HG02642 (cell line): Measurements from ENCODE around the gene CD37.
"Not testable (repeated sequence)": the region's sequence is repeated elsewhere in the genome, so short reads cannot be mapped to it uniquely, and the experiment has no call there.

ENCODE experiments used
- ATAC-seq: cut with Tn5 transposase; IDR thresholded peaks from one replicate; pipeline ENCODE4 v1.9.1; 2021; ENCODE audit warnings: mild to moderate bottlenecking; ENCODE audit not compliant: unreplicated experiment, poor library complexity

The CD37 gene

DNA sequence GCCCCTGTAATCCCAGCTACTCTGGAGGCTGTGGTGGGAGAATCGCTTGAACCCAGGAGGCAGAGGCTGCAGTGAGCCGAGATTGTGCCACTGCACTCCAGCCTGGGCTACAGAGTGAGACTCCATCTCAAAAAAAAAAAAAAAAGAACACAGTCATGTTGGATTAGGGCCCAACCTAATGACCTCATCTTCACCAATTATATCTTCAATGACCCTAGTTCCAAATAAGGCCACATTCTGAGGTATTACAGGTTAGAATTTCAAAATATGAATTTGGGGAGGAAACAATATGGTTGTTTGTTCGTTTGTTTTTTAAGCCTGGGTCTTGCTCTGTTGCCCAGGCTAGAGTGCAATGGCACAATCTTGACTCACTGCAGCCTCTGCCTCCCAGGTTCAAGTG lies 38.0 kb downstream of the CD37 start:
- ATAC-seq = not testable (repeated sequence)

DNA sequence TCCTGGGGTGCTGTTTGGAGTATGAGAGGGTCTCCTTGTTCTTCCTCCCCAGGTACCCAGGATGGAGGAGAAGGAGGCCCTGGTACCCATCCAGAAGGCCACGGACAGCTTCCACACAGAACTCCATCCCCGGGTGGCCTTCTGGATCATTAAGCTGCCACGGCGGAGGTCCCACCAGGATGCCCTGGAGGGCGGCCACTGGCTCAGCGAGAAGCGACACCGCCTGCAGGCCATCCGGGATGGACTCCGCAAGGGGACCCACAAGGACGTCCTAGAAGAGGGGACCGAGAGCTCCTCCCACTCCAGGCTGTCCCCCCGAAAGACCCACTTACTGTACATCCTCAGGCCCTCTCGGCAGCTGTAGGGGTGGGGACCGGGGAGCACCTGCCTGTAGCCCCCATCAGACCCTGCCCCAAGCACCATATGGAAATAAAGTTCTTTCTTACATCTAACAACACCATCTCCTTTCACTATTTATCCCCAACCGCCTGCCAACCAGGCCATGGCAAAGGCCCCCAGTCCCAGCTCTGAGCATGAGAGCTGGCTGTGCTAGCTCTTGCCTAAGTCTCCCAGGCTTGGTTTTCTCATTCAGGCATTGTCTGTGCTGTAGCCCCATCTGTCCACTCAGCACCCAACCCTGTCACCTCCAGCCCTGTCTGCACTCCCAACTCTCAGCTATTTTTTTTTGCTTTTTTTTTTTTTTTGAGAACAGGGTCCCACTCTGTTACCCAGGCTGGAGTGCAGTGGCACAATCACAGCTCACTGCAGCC lies 39.6 kb downstream of the CD37 start:
- ATAC-seq = no peak

DNA sequence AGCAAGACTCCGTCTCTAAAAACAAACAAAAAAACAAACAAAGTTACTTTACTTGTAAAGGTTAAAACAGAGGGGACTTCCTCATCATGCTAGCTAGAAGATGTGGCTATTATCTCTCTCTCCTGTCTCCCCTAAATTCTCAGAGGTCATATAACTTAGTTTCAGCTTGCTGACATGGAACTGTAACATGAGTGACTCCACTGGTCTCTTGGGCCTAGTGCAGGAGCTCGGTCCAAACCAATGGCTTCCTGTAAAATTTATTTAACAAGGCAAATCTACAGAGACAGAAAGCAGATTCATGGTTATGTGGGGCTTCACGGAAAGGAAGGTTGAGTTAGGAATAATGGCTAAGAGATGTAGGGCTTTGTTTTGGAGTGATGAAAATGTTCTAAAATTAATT lies 43.3 kb downstream of the CD37 start:
- no peak for ATAC-seq

DNA sequence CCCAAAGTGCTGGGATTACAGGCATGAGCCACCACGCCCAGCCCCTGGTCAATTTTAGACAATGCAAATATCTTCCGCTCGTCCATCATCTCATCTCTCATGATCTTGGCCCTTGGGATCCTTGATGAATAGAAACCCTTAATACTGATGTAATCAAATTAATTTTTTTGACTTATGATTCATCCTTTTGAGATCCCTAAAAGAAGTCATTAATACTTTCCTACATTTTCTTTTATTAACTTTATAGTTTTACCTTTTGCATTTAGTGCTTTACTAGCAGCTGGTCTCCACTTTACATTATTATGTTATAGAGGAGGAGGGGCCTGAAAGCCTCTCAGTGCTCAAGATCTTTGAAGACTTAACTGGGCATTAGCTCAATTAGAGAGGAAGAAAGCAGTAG lies 45.2 kb downstream of the CD37 start:
- no peak for ATAC-seq

DNA sequence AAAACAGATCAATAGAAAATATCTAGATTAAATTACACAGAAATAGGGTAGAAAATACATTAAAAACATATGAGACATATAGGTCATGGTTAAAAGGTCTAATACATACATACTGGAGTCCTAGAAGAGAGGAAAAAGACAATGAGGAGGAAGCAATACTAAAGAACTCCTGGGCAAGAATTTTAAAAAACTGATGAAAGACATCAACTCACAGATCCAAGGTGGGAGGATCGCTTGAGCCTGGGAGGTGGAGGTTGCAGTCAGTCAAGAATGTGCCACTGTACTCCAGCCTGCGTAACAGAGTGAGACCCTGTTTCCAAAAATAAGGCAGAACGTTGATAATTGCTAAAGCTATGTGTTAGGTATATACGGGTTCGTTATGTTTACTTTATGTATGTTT lies 47.4 kb downstream of the CD37 start:
- no peak for ATAC-seq

DNA sequence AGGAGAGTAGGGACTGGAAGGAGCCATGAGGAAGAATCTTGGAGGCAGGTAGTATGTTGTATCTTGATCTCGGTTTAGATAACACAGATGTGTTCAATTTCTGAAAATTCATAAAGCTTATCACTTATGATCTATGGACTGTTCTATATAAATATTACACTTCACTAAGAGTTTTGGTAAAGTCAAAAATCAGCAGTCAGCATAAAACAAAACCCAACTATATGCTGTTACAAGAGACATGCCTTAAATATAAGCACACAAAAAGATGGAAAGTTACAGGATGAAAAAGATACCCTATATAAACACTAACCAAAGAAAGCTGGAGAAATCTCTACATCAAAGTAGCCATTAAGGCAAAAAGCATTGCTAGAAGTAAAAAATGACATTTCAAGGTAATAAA lies 48.4 kb downstream of the CD37 start:
- no peak for ATAC-seq

DNA sequence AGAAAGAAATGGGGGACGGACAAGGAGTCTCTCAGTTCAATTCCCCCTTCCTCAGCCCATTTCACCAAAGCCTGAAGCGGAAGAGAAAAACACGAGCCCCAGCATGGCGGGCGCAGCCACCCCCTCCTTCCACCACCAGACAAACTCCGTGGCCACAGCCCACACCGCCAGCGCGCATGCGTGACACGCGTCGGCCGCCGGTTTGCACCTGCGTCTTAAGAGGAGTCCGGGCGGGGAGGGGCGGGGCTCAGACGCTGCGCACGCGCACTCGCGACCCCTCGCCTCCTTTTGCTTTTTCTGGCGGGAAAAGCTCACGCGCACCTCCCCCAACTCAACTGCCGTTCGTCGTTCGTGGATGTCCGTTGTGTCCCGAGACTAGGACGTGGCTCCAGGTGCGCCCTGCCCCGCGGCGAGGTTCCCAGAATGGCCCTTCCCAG lies 52.7 kb downstream of the CD37 start, which contains the start of gene KASH5:
Gene KASH5 (plus strand): TSS at position 314 of the 437 bp plus-strand sequence. CDS start 2,635 bp downstream, outside the sequence.
- no peak for ATAC-seq

DNA sequence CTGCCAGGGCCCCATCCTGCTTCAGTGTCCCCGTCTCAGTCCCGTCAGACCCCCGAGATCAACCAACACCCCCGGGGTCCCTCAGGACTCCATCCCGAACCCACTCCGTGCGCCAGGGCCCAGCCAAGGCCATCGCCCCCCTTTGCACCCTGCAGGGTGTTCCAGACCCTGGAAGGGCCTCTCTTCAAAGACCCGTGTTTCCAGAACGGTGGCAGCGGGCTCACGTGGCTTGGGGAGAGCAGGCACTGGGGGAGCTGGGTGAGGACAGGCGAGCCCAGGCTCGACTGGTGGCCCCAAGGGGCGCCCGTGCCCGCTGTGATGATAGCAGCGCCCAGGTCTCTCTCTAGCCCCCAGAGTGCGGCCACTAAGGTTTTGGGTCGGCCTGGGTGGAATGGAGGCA lies 54.2 kb downstream of the CD37 start:
- no peak for ATAC-seq
